Measurements from ENCODE around the gene DLX6.

DNA sequence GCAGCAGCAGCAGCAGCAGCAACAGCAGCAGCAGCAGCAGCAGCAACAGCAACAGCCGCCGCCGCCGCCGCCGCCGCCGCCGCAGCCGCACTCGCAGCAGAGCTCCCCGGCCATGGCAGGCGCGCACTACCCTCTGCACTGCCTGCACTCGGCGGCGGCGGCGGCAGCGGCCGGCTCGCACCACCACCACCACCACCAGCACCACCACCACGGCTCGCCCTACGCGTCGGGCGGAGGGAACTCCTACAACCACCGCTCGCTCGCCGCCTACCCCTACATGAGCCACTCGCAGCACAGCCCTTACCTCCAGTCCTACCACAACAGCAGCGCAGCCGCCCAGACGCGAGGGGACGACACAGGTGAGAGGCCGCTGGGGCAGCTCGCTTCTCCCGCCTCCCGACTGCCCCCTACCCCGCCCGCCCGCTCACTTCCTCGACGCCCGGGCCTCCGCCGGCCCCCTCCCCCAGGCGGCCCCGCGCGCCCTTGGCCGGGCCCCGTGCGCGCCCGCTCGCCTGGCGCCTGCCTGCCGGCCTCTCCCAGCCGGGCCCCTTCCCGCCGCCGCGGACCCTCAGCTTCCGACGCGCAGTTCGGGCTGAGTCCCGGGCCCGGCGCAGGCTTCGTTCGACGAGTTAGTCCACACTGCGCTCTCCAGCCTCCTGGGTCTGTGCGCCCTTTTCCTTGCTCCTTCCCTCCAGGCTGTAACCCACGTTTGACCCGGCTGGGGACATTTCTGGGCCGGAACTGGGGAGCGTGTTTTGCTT is 882 bp downstream of the DLX6 start:
- TF ChIP-seq, protein P1, sequence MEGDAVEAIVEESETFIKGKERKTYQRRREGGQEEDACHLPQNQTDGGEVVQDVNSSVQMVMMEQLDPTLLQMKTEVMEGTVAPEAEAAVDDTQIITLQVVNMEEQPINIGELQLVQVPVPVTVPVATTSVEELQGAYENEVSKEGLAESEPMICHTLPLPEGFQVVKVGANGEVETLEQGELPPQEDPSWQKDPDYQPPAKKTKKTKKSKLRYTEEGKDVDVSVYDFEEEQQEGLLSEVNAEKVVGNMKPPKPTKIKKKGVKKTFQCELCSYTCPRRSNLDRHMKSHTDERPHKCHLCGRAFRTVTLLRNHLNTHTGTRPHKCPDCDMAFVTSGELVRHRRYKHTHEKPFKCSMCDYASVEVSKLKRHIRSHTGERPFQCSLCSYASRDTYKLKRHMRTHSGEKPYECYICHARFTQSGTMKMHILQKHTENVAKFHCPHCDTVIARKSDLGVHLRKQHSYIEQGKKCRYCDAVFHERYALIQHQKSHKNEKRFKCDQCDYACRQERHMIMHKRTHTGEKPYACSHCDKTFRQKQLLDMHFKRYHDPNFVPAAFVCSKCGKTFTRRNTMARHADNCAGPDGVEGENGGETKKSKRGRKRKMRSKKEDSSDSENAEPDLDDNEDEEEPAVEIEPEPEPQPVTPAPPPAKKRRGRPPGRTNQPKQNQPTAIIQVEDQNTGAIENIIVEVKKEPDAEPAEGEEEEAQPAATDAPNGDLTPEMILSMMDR (IDR thresholded peaks at IDR 0.05): no peak
- no peak for TF ChIP-seq EP300 (IDR thresholded peaks at IDR 0.05; ENCODE audit: low read depth)
- no peak for TF ChIP-seq POLR2A (IDR thresholded peaks at IDR 0.05)

All from transverse colon (tissue), 3 donors.